ENCODE data around the gene MAPK8IP2.

The MAPK8IP2 gene

GRCh38 chr22:50576070-50576469 lies 24.5 kb upstream of the MAPK8IP2 start:
- DNase-seq = peak in 1 of 2 donors; percentile 8

GRCh38 chr22:50576806-50577696 lies 23.5 kb upstream of the MAPK8IP2 start:
- peak in 1 of 2 donors; percentile 14 for DNase-seq

- DNase-seq = no peak
These were observed 23.0 kb upstream of the MAPK8IP2 start for GRCh38 chr22:50577697-50577986.

GRCh38 chr22:50577987-50578775 lies 22.4 kb upstream of the MAPK8IP2 start, which contains the start of gene CPT1B:
Gene CPT1B, minus strand, starts transcription at chr22:50578427. Its CDS starts 512 bp downstream, at chr22:50577915.
- no peak for DNase-seq

GRCh38 chr22:50578776-50579310 lies 21.8 kb upstream of the MAPK8IP2 start:
- no peak for DNase-seq

GRCh38 chr22:50579752-50580151 lies 20.8 kb upstream of the MAPK8IP2 start:
- no peak for DNase-seq

- DNase-seq = peak; percentile 78
These were observed 19.3 kb upstream of the MAPK8IP2 start for GRCh38 chr22:50581031-50581949.

GRCh38 chr22:50581950-50582492 lies 18.6 kb upstream of the MAPK8IP2 start:
- no peak for DNase-seq

GRCh38 chr22:50582493-50583293 lies 17.9 kb upstream of the MAPK8IP2 start, which contains the start of gene CHKB:
Gene CHKB, minus strand, starts transcription at chr22:50582849. Its CDS starts 68 bp downstream, at chr22:50582781.
- DNase-seq = peak; percentile 98

- no peak for DNase-seq
These were observed 17.2 kb upstream of the MAPK8IP2 start for GRCh38 chr22:50583294-50583861.

GRCh38 chr22:50584106-50585096 lies 16.2 kb upstream of the MAPK8IP2 start:
- no peak for DNase-seq

GRCh38 chr22:50585238-50585637 lies 15.4 kb upstream of the MAPK8IP2 start:
- DNase-seq = no peak

- no peak for DNase-seq
These were observed 14.8 kb upstream of the MAPK8IP2 start for GRCh38 chr22:50585781-50586180.

- no peak for DNase-seq
These were observed 14.2 kb upstream of the MAPK8IP2 start for GRCh38 chr22:50586416-50586815.

- no peak for DNase-seq
These were observed 13.2 kb upstream of the MAPK8IP2 start for GRCh38 chr22:50587407-50587806.

GRCh38 chr22:50595189-50595588 lies 5.4 kb upstream of the MAPK8IP2 start:
- no peak for DNase-seq

GRCh38 chr22:50597097-50597496 lies 3.5 kb upstream of the MAPK8IP2 start:
- DNase-seq = no peak

- peak in 1 of 2 donors; percentile 39 for DNase-seq
These were observed 657 bp upstream of the MAPK8IP2 start for GRCh38 chr22:50599816-50600455.
